ENCODE results near the gene SMS.

Gene SMS

DNA sequence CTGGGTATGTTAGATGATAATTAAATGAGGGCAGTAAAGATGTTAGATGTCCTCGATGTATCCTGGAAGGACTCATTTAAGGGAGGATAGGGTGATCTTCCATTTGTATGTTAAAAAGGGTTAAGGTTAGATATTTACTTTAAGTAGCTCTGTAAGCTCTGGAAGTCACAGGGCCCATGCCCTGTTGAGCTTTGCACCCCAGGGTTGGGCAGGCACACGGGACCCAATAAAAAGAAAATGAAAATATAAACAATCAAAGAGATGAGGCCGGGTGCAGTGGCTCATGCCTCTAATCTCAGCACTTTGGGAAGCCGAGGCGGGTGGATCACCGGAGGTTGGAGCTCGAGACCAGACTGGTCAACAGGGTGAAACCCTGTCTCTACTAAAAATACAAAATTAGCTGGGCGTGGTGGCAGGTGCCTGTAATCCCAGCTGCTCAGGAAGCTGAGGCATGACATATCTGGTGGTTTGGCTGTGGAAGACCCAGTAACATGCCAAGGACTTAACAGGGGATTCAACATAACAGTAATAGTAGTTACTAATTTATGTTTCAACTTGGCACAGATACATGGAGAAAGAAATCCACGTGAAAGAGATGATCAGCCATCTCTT lies 74.7 kb downstream of the SMS start:
- no peaks in the 10 kb centered on the region for H3K9me2 ChIP-seq (ENCODE audit: low read depth, low read length)
- no peak overlapping the region for H3K4me2 ChIP-seq (ENCODE audit: low read length)
- H2AFZ ChIP-seq (ENCODE audit: low read length): no peak overlapping the region
- no peak overlapping the region for H3K9ac ChIP-seq (ENCODE audit: low read length)
- no peak overlapping the region for H3K27ac ChIP-seq (ENCODE audit: low read depth, low read length, poor library complexity, severe bottlenecking)
- no peak overlapping the region for H3K4me3 ChIP-seq (ENCODE audit: low read depth, low read length, poor library complexity, severe bottlenecking)
- H3K36me3 ChIP-seq (ENCODE audit: insufficient read depth, low read length): no peaks in the 10 kb centered on the region
- no peaks in the 10 kb centered on the region for H3K27me3 ChIP-seq (ENCODE audit: insufficient read depth, low read length)
- H3K4me1 ChIP-seq (ENCODE audit: insufficient read depth, low read length, severe bottlenecking): no peaks in the 10 kb centered on the region
- no peaks in the 10 kb centered on the region for H3F3A ChIP-seq (ENCODE audit: insufficient read depth, low read length)
- no peaks in the 10 kb centered on the region for H3K9me3 ChIP-seq (ENCODE audit: low read length)
- no peaks in the 10 kb centered on the region for H4K20me1 ChIP-seq (ENCODE audit: insufficient read depth, low read length)
- H3K79me2 ChIP-seq (ENCODE audit: insufficient read depth, low read length): no peaks in the 10 kb centered on the region
- TF ChIP-seq, protein P1, sequence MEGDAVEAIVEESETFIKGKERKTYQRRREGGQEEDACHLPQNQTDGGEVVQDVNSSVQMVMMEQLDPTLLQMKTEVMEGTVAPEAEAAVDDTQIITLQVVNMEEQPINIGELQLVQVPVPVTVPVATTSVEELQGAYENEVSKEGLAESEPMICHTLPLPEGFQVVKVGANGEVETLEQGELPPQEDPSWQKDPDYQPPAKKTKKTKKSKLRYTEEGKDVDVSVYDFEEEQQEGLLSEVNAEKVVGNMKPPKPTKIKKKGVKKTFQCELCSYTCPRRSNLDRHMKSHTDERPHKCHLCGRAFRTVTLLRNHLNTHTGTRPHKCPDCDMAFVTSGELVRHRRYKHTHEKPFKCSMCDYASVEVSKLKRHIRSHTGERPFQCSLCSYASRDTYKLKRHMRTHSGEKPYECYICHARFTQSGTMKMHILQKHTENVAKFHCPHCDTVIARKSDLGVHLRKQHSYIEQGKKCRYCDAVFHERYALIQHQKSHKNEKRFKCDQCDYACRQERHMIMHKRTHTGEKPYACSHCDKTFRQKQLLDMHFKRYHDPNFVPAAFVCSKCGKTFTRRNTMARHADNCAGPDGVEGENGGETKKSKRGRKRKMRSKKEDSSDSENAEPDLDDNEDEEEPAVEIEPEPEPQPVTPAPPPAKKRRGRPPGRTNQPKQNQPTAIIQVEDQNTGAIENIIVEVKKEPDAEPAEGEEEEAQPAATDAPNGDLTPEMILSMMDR (IDR thresholded peaks at IDR 0.05; ENCODE audit: low read length): no peak
- TF ChIP-seq EZH2 (IDR thresholded peaks at IDR 0.05; ENCODE audit: borderline replicate concordance, low read length): no peak

DNA sequence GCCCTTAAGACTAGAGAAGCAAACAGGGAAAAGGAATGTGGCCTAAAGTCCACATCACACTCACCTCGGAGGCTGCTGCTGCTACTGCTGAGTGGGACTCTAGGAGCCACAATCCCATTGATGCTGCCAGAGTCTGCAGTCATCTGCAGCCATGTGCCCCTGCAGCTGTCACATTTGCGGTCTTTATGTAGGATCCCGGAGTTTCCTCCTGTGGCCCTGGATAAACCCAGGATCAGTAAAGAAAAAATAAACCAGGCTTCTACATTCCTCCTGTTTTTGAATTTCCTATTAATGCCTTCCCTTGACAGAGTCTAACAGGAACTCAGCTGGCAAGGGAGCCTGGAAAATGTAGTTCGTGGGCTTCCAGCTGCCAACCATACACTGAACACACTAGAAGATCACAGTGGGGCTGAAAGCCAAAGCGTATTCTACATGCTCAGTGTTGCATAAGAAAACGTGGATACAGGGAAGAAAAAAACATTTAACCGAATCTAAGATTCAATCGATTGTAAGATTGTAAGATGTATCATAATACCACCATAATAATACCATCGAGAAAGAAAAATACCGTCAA lies 81.3 kb downstream of the SMS start:
- H3F3A ChIP-seq (ENCODE audit: insufficient read depth, low read length): no peaks in the 10 kb centered on the region
- H3K9me2 ChIP-seq (ENCODE audit: low read depth, low read length): no peaks in the 10 kb centered on the region
- H2AFZ ChIP-seq (ENCODE audit: low read length): no peak overlapping the region
- no peaks in the 10 kb centered on the region for H3K9me3 ChIP-seq (ENCODE audit: low read length)
- no peak overlapping the region for H3K4me2 ChIP-seq (ENCODE audit: low read length)
- no peak overlapping the region for H3K9ac ChIP-seq (ENCODE audit: low read length)
- H3K27ac ChIP-seq (ENCODE audit: low read depth, low read length, poor library complexity, severe bottlenecking): no peak overlapping the region
- TF ChIP-seq, protein P1 (IDR thresholded peaks at IDR 0.05; ENCODE audit: low read length): no peak
- TF ChIP-seq EZH2 (IDR thresholded peaks at IDR 0.05; ENCODE audit: borderline replicate concordance, low read length): no peak
- no peaks in the 10 kb centered on the region for H3K27me3 ChIP-seq (ENCODE audit: insufficient read depth, low read length)
- H3K4me3 ChIP-seq (ENCODE audit: low read depth, low read length, poor library complexity, severe bottlenecking): no peak overlapping the region
- H3K79me2 ChIP-seq (ENCODE audit: insufficient read depth, low read length): no peaks in the 10 kb centered on the region
- H4K20me1 ChIP-seq (ENCODE audit: insufficient read depth, low read length): no peaks in the 10 kb centered on the region
- no peaks in the 10 kb centered on the region for H3K4me1 ChIP-seq (ENCODE audit: insufficient read depth, low read length, severe bottlenecking)
- H3K36me3 ChIP-seq (ENCODE audit: insufficient read depth, low read length): no peaks in the 10 kb centered on the region

DNA sequence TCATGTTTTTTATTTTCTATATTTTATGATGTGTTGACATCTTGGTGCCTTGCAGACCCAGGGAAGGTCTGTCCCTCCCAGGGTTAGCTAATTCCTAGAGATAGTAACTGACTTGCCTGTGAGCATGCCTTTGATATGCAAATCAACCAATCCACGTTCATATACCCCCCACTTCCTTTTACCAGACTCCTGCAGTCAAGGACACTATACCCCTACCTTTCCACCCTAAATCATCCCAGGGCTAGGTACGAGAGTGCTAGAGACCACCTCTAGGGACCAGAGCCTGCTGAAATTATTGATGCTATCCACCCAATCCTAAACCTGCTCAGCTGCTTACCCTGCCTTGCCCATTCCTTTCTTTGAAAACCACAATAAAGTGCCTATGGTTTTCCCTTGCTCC lies 84.1 kb downstream of the SMS start:
- Histone ChIP-seq H3K4me2 (ENCODE audit: low read length) (no peak overlapping the region), H3K9me3 (ENCODE audit: low read length) (no peaks in the 10 kb centered on the region), H3K36me3 (ENCODE audit: insufficient read depth, low read length) (no peaks in the 10 kb centered on the region), H3K27ac (ENCODE audit: low read depth, low read length, poor library complexity, severe bottlenecking) (no peak overlapping the region), H3F3A (ENCODE audit: insufficient read depth, low read length) (no peaks in the 10 kb centered on the region), H3K4me3 (ENCODE audit: low read depth, low read length, poor library complexity, severe bottlenecking) (no peak overlapping the region), H3K9me2 (ENCODE audit: low read depth, low read length) (no peaks in the 10 kb centered on the region), H3K9ac (ENCODE audit: low read length) (no peak overlapping the region), H3K4me1 (ENCODE audit: insufficient read depth, low read length, severe bottlenecking) (no peaks in the 10 kb centered on the region), H3K79me2 (ENCODE audit: insufficient read depth, low read length) (no peaks in the 10 kb centered on the region), H3K27me3 (ENCODE audit: insufficient read depth, low read length) (no peaks in the 10 kb centered on the region), H4K20me1 (ENCODE audit: insufficient read depth, low read length) (no peaks in the 10 kb centered on the region), H2AFZ (ENCODE audit: low read length) (no peak overlapping the region)
- TF ChIP-seq, protein P1 (IDR thresholded peaks at IDR 0.05; ENCODE audit: low read length): no peak
- TF ChIP-seq EZH2 (IDR thresholded peaks at IDR 0.05; ENCODE audit: borderline replicate concordance, low read length): no peak

Data from OCI-LY1 (cell line).